Right atrium auricular region (tissue), 2 donors: ENCODE data around the gene GTSE1. TPM values are rescaled to one million over a fixed set of nuclear protein-coding genes. Genes with fewer than 3 reads are reported as not detected.

Experiments
- DNase-seq: peaks from one replicate; pipeline ENCODE4 v3.0.0-alpha.2; 2019; ENCODE audit warnings: low spot score
- H3K27ac ChIP-seq, 2 donors: fragments of 200-600 bp; sonication (generic); 1 replicate in 1 of 2; 2 replicates in 1 of 2; pipeline ENCODE4 v1.5.1; 2016 to 2019
- H3K27me3 ChIP-seq, 2 donors: fragments of 200-600 bp; sonication (generic); one replicate each; pipeline versions ENCODE4 v1.5.1 to v1.6.0; 2017 to 2019
- H3K36me3 ChIP-seq: fragments of 200-600 bp; sonication (generic); one replicate; pipeline ENCODE4 v1.5.1; 2016
- H3K4me1 ChIP-seq, 2 donors: fragments of 200-600 bp; sonication (generic); one replicate each; pipeline versions ENCODE4 v1.5.1 to v1.6.0; 2017 to 2019
- H3K4me3 ChIP-seq, 2 donors: fragments of 200-600 bp; sonication (generic); 1 replicate in 1 of 2; 2 replicates in 1 of 2; pipeline ENCODE4 v1.5.1; 2017 to 2019; ENCODE audit warnings: mild to moderate bottlenecking in 1 of 2, moderate library complexity in 1 of 2
- H3K9me3 ChIP-seq, 2 donors: fragments of 200-600 bp; sonication (generic); one replicate each; pipeline ENCODE4 v1.5.1; 2019
- total RNA-seq, 2 donors: library from RNA; depleted of rRNA; stranded (reverse); fragments of >200 nt; gene quantifications; one replicate each; pipeline ENCODE4 v1.1.0, GENCODE V29; 2016
- TF ChIP-seq, protein P1 (sequence below), 2 donors: fragments of 200-600 bp; sonication (generic); IDR thresholded peaks; one replicate each; pipeline ENCODE4 v1.5.1; 2019; ENCODE audit warnings: antibody characterized with exemption in 2 of 2

The GTSE1 gene
- total RNA-seq, 2 donors from 2014 or later = 0.16 to 0.63 TPM

DNA sequence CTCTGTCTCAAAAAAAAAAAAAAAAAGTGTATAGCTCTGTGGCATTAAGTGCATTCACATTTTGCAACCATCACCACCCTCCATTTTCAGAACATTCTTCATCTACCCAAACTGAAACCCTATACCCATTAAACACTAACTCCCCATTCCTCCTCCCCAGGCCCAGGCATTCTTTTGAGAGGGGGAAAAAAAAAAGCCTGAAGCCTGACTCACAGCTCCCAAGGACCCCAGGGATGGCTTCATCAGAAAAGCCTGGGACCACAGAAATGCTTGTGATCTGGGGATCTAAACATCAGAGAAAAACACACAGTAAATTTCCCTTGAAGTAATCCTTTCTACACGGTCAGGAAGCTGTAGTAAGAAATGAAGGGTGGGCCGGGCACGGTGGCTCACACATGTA lies 10.7 kb upstream of the GTSE1 start:
- no peak overlapping the region for H3K4me3 ChIP-seq
- no peak overlapping the region for H3K27ac ChIP-seq
- TF ChIP-seq, protein P1, sequence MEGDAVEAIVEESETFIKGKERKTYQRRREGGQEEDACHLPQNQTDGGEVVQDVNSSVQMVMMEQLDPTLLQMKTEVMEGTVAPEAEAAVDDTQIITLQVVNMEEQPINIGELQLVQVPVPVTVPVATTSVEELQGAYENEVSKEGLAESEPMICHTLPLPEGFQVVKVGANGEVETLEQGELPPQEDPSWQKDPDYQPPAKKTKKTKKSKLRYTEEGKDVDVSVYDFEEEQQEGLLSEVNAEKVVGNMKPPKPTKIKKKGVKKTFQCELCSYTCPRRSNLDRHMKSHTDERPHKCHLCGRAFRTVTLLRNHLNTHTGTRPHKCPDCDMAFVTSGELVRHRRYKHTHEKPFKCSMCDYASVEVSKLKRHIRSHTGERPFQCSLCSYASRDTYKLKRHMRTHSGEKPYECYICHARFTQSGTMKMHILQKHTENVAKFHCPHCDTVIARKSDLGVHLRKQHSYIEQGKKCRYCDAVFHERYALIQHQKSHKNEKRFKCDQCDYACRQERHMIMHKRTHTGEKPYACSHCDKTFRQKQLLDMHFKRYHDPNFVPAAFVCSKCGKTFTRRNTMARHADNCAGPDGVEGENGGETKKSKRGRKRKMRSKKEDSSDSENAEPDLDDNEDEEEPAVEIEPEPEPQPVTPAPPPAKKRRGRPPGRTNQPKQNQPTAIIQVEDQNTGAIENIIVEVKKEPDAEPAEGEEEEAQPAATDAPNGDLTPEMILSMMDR (IDR thresholded peaks at IDR 0.05) = no peak
- no peaks in the 10 kb centered on the region for H3K27me3 ChIP-seq
- no peaks in the 10 kb centered on the region for H3K9me3 ChIP-seq
- H3K36me3 ChIP-seq = peaks cover 68% of the 10 kb centered on the region
- DNase-seq = no peak
- H3K4me1 ChIP-seq = peaks cover 0 to 31% of the 10 kb centered on the region in 2 donors

DNA sequence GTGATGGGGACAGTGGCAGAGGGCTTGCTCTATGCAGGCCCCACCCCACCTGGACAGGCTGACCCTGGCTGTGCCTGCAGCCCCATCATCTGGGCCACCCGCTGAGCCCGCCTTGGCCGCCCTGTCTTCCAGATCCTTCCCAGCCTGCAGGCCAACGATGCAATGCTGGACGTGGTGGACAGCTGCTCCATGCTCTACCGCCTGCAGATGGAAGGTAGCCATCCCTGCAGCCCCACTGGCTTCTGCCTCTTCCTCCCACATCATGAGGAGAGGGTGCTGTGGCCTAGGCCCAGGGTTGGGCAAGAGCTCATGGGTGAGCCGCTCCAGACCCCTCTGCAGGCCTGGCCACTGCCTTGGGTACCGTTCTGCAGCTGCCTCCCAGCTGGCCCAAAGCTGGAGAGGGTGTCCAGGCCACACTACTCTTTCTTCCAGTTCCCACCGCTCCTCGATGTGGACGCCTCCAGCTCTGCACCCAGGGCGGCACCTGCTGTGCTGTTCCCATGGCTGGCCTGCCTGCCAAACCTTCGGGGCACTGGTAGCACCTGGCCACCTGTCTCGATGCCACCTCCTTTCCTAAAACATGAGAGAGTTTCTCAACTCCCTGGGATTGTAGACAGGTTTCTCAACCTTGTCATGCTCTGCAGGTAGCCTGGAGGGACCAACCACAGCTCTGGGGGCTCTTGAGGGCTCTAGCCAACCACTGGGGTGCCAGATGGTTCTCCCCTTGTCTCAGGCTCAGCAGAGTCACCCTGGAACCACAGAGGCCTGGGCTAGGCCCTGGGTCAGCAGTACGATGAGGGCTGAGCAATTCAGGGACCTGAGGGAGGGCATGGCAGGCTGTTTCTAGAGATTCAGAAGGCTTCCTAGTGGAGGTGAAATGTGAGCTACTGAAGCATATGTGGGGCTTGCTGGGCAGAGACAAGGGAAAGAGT lies 9.5 kb upstream of the GTSE1 start:
- DNase-seq = no peak
- Histone ChIP-seq H3K4me3 (peak overlapping the region in 1 of 2 donors; percentile 25), H3K36me3 (peaks cover 60% of the 10 kb centered on the region)

DNA sequence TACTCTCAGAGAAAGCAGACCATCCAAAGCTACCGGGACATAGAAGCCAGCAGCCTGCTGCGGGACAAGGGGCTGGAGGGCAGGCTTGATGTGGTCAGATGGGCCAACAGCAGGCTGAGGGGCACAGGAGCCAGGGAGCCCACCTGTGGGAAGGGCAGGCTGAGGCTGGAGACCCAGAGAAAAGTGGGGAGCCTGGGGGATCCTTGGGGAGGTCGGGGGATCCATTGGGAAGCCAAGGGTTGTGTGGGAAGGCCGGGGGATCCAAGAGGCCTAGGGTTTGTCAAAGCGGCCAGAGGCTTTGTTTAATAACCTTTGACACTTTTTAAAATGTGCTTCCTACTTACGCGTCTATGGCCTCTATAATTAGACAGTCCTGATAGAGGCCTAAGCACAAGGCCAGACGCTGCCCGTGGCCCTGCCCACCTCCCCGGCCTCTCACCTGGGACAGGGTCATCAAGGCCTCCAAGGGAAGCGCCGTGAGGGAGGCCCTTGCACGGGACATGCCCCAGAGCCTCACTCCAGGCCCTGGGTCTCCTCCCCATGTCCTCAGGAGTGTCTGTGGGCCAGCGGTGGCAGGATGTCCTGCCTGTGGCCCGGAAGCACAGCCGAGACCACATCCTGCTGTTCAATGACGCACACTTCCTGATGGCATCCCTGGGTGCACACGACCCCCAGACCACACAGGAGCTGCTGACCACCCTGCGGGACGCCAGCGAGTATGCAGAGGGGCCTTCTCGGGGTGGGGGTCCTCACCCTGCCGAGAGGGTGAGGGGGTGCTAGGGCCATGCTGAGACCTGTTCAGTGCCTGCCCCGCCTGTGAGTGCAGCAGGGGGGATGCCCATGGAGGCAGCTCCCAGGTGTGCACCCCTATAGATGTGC lies 8.6 kb upstream of the GTSE1 start:
- Histone ChIP-seq H3K4me1 (peaks cover 0 to 36% of the 10 kb centered on the region in 2 donors), H3K36me3 (peaks cover 60% of the 10 kb centered on the region), H3K9me3 (no peaks in the 10 kb centered on the region), H3K27me3 (no peaks in the 10 kb centered on the region), H3K27ac (peak overlapping the region; percentile 77 to 84), H3K4me3 (peak overlapping the region in 1 of 2 donors; percentile 25)
- TF ChIP-seq, protein P1 (IDR thresholded peaks at IDR 0.05) = no peak
- DNase-seq = no peak

More for the DNA sequence above, 9.5 kb upstream of the GTSE1 start:
- TF ChIP-seq, protein P1 (IDR thresholded peaks at IDR 0.05) = no peak
- Histone ChIP-seq H3K27ac (peak overlapping the region; percentile 77 to 84), H3K9me3 (no peaks in the 10 kb centered on the region), H3K4me1 (peaks cover 0 to 36% of the 10 kb centered on the region in 2 donors), H3K27me3 (no peaks in the 10 kb centered on the region)

DNA sequence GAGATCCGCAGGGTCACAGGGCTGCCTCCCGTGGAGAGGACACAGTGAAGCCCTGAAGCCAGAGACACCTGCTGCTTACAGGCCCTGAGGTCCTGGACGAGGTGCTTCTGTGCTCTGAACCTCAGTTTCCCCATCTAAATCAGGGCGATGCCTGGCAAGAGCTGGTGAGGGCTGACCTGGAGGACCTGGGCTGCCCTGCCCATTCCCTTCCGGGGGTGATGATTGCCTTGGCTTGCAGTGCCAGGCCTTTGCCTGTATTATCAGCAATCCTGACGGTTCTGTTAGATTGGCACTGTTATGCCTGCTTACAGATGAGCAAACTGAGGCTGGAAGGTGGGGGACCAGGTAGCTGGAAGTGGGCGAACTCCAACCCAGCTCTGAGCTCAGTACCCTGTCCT lies 7.8 kb upstream of the GTSE1 start:
- H3K4me3 ChIP-seq = no peak overlapping the region
- peaks cover 0 to 36% of the 10 kb centered on the region in 2 donors for H3K4me1 ChIP-seq
- H3K27me3 ChIP-seq = no peaks in the 10 kb centered on the region
- peaks cover 61% of the 10 kb centered on the region for H3K36me3 ChIP-seq
- DNase-seq = no peak
- no peaks in the 10 kb centered on the region for H3K9me3 ChIP-seq
- TF ChIP-seq, protein P1 (IDR thresholded peaks at IDR 0.05) = no peak
- H3K27ac ChIP-seq = peak overlapping the region; percentile 77 to 84

DNA sequence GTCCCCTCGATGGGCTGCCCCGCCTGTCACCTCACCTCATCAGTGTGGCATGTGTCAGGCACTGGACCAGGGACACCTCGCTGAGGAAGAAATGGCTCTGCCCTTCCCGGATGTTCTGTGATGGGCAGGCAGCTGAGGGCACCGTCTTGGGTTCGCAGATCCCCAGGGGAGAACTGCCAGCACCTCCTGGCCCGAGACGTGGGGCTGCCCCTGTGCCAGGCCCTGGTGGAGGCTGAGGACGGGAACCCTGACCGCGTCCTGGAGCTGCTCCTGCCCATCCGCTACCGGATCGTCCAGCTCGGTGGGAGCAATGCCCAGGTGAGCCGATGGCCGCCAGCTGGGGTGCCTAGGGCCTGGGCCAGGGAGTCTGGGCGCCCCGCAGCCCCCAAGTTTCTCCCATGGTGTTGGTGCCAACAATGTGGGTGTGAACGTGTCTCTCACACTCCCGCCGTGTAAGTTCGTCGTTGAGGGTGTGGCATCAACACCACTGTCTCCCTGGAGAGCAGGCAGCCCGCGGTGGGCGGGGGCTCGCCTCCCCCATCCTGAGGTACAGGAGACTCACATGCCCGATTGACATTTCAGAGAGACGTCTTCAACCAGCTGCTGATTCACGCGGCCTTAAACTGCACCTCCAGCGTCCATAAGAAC lies 7.3 kb upstream of the GTSE1 start:
- Histone ChIP-seq H3K9me3 (no peaks in the 10 kb centered on the region), H3K27me3 (no peaks in the 10 kb centered on the region), H3K4me1 (peaks cover 0 to 36% of the 10 kb centered on the region in 2 donors), H3K27ac (peak overlapping the region; percentile 77 to 84), H3K4me3 (no peak overlapping the region), H3K36me3 (peaks cover 56% of the 10 kb centered on the region)
- TF ChIP-seq, protein P1 (IDR thresholded peaks at IDR 0.05) = no peak
- DNase-seq = no peak
